ENCODE results near the gene CD300E. TPM values are rescaled to one million over a fixed set of nuclear protein-coding genes. Genes with fewer than 3 reads are reported as not detected.

The CD300E gene
- total RNA-seq, 1 experiment from 2014 or later, result not detected

- H3K4me2 ChIP-seq (ENCODE audit: low read length), result no peak overlapping the region
- no peak for DNase-seq
- no peak overlapping the region for H2AFZ ChIP-seq (ENCODE audit: low read length)
- TF ChIP-seq CTCF (conservative IDR thresholded peaks at IDR 0.05; ENCODE audit: low read depth, low read length), result no peak
- TF ChIP-seq EZH2 (IDR thresholded peaks at IDR 0.05; ENCODE audit: low read length, unreplicated experiment), result no peak
- no peak for TF ChIP-seq EZH2phosphoT487 (IDR thresholded peaks at IDR 0.05; ENCODE audit: borderline replicate concordance, low read length)
- H3K27ac ChIP-seq (ENCODE audit: low read length), result no peak overlapping the region
- no peaks in the 10 kb centered on the region for H3K9me2 ChIP-seq (replicated peaks; ENCODE audit: low read length)
- no peaks in the 10 kb centered on the region for H3K4me1 ChIP-seq (ENCODE audit: insufficient read depth, low read length)
- H3K9ac ChIP-seq (ENCODE audit: low read length), result no peak overlapping the region
- H3K79me2 ChIP-seq (ENCODE audit: low read length), result no peaks in the 10 kb centered on the region
- H4K20me1 ChIP-seq (ENCODE audit: low read length), result no peaks in the 10 kb centered on the region
- no peaks in the 10 kb centered on the region for H3F3A ChIP-seq (ENCODE audit: low read length, unreplicated experiment)
- CTCF ChIA-PET, result no interaction called here
- BruUV-seq (replicated peaks), result no TSS peak
- POLR2A ChIA-PET (ENCODE audit: unreplicated experiment), result no interaction called here
- H3K27me3 ChIP-seq (ENCODE audit: low read length), result peaks cover 88% of the 10 kb centered on the region
- H3K36me3 ChIP-seq (ENCODE audit: low read depth, low read length), result no peaks in the 10 kb centered on the region
- no peaks in the 10 kb centered on the region for H3K9me3 ChIP-seq (ENCODE audit: low read length)
- no peak for ATAC-seq
- no peak overlapping the region for H3K4me3 ChIP-seq (ENCODE audit: low read length)
- intact Hi-C loops (cut with micrococcal nuclease), result no loop called here
Measured at GRCh38 chr17:74635418-74635817, 11.9 kb upstream of the CD300E start.

GRCh38 chr17:74633326-74633725 lies 9.8 kb upstream of the CD300E start:
- Histone ChIP-seq H3K79me2 (ENCODE audit: low read length) (no peaks in the 10 kb centered on the region), H3K27ac (ENCODE audit: low read length) (no peak overlapping the region), H4K20me1 (ENCODE audit: low read length) (no peaks in the 10 kb centered on the region), H3K27me3 (ENCODE audit: low read length) (peaks cover 79% of the 10 kb centered on the region), H3K4me3 (ENCODE audit: low read length) (no peak overlapping the region), H3K9ac (ENCODE audit: low read length) (no peak overlapping the region), H3K9me3 (ENCODE audit: low read length) (no peaks in the 10 kb centered on the region), H3K9me2 (replicated peaks; ENCODE audit: low read length) (no peaks in the 10 kb centered on the region), H3K4me2 (ENCODE audit: low read length) (no peak overlapping the region), H3F3A (ENCODE audit: low read length, unreplicated experiment) (no peaks in the 10 kb centered on the region), H3K36me3 (ENCODE audit: low read depth, low read length) (no peaks in the 10 kb centered on the region), H3K4me1 (ENCODE audit: insufficient read depth, low read length) (no peaks in the 10 kb centered on the region), H2AFZ (ENCODE audit: low read length) (no peak overlapping the region)
- intact Hi-C loops (cut with micrococcal nuclease), result no loop called here
- CTCF ChIA-PET, result interaction anchor here (0.7 kb wide), 1 partner anchor 24 kb away, joined by 7 read pairs; no protein-coding TSS in a partner anchor
- ATAC-seq (no peak), DNase-seq (no peak)
- BruUV-seq (replicated peaks), result no TSS peak
- TF ChIP-seq EZH2 (IDR thresholded peaks at IDR 0.05; ENCODE audit: low read length, unreplicated experiment) (no peak), EZH2phosphoT487 (IDR thresholded peaks at IDR 0.05; ENCODE audit: borderline replicate concordance, low read length) (no peak), CTCF (conservative IDR thresholded peaks at IDR 0.05; ENCODE audit: low read depth, low read length) (no peak)
- POLR2A ChIA-PET (ENCODE audit: unreplicated experiment), result no interaction called here

GRCh38 chr17:74632617-74633016 lies 9.1 kb upstream of the CD300E start:
- no peak overlapping the region for H3K4me2 ChIP-seq (ENCODE audit: low read length)
- ATAC-seq (no peak), DNase-seq (no peak)
- no peak for TF ChIP-seq EZH2 (IDR thresholded peaks at IDR 0.05; ENCODE audit: low read length, unreplicated experiment)
- no peak for TF ChIP-seq EZH2phosphoT487 (IDR thresholded peaks at IDR 0.05; ENCODE audit: borderline replicate concordance, low read length)
- no peak for TF ChIP-seq CTCF (conservative IDR thresholded peaks at IDR 0.05; ENCODE audit: low read depth, low read length)
- intact Hi-C loops (cut with micrococcal nuclease), result no loop called here
- H3K27me3 ChIP-seq (ENCODE audit: low read length), result peaks cover 79% of the 10 kb centered on the region
- H3K9me2 ChIP-seq (replicated peaks; ENCODE audit: low read length), result no peaks in the 10 kb centered on the region
- no peaks in the 10 kb centered on the region for H4K20me1 ChIP-seq (ENCODE audit: low read length)
- BruUV-seq (replicated peaks), result no TSS peak
- H3F3A ChIP-seq (ENCODE audit: low read length, unreplicated experiment), result no peaks in the 10 kb centered on the region
- no peaks in the 10 kb centered on the region for H3K4me1 ChIP-seq (ENCODE audit: insufficient read depth, low read length)
- no peaks in the 10 kb centered on the region for H3K36me3 ChIP-seq (ENCODE audit: low read depth, low read length)
- H3K9me3 ChIP-seq (ENCODE audit: low read length), result no peaks in the 10 kb centered on the region
- no peaks in the 10 kb centered on the region for H3K79me2 ChIP-seq (ENCODE audit: low read length)
- H3K9ac ChIP-seq (ENCODE audit: low read length), result no peak overlapping the region
- no peak overlapping the region for H2AFZ ChIP-seq (ENCODE audit: low read length)
- CTCF ChIA-PET, result interaction anchor here (0.7 kb wide), 1 partner anchor 25 kb away, joined by 7 read pairs; no protein-coding TSS in a partner anchor
- no peak overlapping the region for H3K27ac ChIP-seq (ENCODE audit: low read length)
- no peak overlapping the region for H3K4me3 ChIP-seq (ENCODE audit: low read length)
- POLR2A ChIA-PET (ENCODE audit: unreplicated experiment), result no interaction called here

Data from PC-3 (cell line).